Stimulated activated CD8-positive, alpha-beta memory T cell treated with anti-CD3 and anti-CD28 coated beads, Interleukin-12 subunit alpha, Interleukin-12 subunit beta, amount 100 ng/mL, for 1 hour (primary cell): ENCODE measurements around the gene TMEM132A.

Experiments
- DNase-seq: peaks from one replicate; pipeline ENCODE4 v3.0.0-alpha.2; 2020; ENCODE audit warnings: low read depth

Gene TMEM132A

GRCh38 chr11:60939301-60939700, 15.0 kb downstream of the TMEM132A start:
- DNase-seq = no peak

DNA sequence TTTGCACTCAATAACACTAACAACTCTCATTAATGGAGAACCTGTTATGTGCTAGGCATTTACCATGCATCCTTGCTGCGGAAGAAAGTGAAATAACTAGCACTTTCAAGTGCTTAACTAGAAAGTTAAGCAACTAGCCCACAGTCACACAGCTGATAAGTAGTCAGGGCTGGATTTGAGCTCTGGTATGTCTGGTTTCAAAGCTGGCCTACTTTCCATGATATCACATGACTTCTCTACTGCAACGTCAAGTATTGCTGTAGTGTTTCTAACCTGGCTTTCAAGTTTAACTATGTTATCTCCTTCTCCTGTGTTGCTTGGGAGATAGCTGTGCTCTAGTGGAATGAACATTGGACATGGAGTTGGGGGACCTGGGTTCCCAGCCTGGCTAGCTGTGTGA, 15.6 kb downstream of the TMEM132A start:
- DNase-seq = no peak

DNA sequence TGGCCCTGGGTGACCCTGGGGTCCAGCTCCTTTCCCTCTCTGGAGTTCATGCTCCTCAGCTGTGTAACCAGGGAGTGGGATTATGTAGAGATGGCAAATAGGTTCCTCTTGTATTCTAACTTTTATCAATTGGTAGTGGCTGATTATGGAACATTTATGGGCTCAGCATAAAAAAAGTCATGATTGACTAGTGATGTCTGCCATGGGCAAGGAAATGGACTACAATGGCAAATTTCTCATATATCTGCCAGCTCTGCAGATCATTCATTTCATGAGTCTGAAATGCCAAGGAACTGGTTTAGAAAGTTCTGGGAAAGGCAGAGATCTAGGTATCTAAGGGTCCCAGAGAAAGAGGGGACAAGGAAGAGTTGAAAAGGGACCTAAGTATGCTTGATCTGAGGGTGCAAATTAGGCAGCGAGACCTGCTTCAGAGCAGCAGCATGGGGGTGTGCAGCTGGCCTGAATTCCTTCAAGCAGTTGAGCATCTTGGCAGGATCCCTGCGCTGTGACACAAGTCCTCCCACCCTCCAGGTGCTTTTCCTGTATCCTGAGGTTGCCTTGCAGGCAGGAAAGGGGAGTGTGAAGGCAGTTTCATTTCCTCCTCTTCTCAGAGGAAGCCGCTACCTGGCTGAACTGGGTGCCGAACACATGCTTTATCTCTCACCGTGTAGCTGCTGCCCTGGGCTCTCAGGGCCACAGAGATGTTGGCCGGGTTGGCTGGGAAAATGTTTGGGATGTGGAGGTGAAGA, 17.3 kb downstream of the TMEM132A start:
- DNase-seq = no peak

DNA sequence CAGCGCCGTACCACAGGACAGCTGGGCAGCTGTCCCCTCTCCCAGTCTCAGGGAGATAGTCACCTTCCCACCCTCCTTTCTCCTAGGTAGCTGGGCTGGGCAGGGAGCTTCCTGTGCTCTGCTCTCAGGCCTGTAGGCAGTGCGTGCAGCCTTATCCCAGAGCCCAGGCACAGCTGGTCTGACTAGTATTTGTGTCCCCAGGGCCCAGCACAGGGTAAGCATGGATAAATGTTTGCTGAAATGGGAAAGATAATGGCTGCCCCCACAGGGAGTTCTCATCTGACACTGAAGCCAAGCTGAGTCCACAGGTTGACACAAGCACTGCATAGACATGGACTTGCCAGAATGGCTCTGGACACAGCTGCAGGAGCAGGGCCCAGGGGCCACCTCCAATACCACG, 18.0 kb downstream of the TMEM132A start:
- no peak for DNase-seq

DNA sequence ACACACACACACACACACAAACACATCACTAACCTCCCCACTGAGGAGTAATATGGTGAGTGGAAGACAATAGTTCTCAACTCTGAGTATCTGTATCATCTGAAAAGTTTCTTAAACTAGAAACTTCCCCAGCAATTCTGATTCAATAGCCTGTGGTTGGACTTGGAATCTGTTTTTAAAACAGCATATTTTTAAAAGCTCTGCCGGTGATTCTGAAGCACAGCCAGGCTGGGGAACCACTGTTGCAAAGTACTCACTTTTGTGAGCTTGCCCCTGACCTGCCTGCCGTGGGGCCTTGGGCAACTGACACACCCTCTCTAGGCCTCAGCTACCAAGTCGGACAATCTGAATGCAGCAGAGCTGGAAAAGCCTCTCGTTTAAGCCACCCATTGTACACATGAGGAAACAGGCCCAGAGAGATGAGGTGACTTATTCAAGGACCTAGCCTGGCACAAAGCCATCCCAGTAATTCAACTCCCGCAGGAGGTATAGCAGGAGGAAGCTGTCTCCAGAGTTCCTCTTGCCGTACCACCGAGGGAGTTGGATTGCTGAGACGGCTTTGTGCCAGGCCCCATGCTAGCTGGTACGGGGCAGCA, 18.8 kb downstream of the TMEM132A start:
- no peak for DNase-seq

- no peak for DNase-seq
Measured at GRCh38 chr11:60944490-60945294, 20.4 kb downstream of the TMEM132A start.

DNA sequence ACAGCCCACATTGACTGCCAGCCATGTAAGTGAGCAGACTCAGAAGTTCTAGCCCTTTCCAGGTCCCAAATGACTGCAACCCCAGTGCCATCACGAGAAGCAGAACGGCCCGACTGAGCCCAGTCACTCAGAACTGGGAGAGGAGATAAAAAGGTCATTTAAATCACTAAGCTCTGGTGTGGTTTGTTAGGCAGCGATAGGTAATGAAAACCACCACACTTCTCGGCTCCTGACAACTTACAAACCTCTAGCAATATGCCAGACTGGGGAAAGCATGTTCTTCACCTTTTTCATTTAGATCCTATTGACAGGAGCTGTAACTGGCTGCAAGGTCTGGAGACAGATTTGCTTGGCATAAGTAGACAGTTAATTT, 21.0 kb downstream of the TMEM132A start:
- DNase-seq = no peak

- DNase-seq = no peak
Measured at GRCh38 chr11:60946601-60947264, 22.5 kb downstream of the TMEM132A start.

DNA sequence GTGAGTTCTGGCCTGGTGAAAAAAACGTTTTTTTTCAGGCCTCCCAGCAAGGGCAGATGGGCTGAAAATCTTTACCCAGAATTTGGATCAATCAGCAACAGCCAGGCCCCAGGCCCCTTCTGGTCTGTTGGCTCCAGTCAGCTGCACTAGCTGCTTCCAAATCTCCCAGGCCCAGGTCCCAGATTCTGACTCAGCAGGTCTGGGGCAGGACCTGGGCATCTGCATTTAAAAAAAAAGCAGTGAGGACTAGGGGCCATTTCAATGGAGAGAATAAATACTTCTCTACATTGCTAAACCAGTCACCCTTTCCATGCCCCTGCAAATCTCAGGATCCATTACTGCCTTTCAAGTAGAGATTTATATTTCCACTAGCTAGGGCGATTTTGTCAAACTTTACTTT, 23.4 kb downstream of the TMEM132A start:
- no peak for DNase-seq

GRCh38 chr11:60948250-60948649, 24.0 kb downstream of the TMEM132A start:
- DNase-seq = no peak

DNA sequence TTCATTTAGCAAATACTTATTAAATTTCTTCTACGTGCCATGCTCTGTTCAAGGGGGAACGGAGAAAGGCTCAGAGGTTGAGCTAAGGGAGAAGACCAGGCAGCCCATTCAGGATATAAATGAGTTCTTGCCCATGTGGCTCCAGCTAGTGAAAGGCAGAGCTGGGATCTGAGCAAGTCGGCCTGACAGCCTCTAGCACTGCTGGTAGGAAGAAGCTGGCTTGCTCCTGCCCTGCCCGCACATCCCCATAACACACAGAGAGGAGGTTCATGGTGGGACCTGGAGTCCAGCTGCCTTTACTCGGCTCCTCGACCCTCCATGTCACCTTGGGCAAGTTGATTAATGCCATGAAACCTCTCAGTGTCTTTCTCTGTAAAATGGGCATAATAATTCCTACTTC, 25.8 kb downstream of the TMEM132A start:
- no peak for DNase-seq

- no peak for DNase-seq
Measured at GRCh38 chr11:60950933-60951605, 26.8 kb downstream of the TMEM132A start.

DNA sequence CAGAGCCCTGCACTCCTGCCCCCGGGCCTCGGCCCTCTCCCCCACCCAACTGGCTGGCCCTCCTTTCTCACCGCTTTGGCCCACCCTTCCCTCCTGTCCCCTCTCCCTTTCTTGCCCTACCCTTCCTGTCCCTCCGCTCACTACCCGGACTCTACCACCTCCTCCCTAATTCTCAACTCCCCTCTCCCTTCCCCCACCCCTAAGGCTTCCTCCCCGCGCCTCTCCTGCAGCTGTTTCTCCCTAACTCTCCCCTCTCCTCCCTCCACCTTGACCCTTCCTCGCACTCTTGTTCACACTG, 27.3 kb downstream of the TMEM132A start:
- no peak for DNase-seq

DNA sequence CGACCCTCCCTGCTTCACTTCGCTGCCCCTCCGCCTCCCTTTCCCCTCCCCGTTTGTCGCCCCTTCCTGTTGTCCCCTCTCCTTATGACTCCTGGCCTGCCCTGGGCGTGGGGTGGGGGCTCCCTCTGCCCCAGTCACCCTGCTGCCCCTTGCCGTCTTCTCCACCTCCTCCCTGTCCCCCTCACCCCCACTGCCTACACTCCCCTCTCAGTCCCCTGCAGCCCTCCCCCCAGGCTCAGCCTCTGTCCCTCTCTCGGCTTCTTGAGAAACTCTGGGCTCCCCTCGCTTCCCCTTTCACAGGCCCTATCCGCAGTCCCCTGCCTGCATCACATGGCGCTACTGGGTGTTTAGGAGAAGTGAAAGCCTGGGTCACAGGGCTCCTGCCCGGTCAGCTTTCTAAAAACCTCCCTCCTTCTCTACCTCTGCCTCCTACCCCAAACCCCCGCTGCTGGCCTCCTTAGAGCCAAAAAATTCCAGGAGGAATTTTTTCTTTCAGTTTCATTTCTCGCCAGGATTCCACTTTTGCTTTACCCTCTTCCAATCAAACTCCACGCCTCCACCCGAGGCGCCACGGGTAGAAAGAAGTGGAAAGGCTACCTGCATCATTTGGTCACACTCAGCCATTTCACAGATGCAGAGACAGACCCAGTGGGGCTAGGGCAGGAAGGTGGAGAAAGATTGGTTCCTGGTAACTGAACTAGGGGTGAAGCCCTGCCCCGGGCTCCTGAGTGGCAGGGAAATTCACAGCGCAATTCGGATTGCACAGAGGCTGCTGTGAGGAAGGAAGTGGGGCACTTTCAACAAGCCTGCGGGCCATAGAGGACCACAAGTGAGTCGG, 27.9 kb downstream of the TMEM132A start, which contains the start of gene SLC15A3:
Gene SLC15A3, minus strand, starts transcription at position 273 of the 838 bp plus-strand sequence. CDS start 625 bp downstream, outside the sequence.
- DNase-seq = no peak

- DNase-seq = no peak
Measured at GRCh38 chr11:60952742-60953170, 28.5 kb downstream of the TMEM132A start.

- DNase-seq = no peak
Measured at GRCh38 chr11:60953781-60954180, 29.5 kb downstream of the TMEM132A start.

GRCh38 chr11:60954421-60954820, 30.2 kb downstream of the TMEM132A start:
- DNase-seq = no peak

DNA sequence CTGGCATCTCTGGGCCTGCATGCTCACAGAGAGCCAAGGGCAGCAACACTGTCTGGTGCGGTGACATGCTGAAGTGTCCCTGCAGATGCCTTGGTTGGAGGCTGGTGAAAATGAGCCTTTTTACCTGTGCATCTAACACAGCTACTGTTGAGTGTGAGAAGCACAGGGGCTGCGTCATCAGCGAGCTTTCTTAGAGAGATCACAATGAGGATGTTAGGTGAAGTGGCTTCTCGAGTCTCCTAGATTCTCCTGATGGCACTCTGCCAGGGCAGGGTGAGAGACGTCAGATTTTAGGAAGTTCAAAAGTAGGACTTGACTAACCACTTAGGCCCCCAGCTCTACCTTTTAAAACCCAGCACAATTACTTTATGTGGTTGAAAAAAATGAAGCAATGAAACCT, 31.3 kb downstream of the TMEM132A start:
- no peak for DNase-seq

DNA sequence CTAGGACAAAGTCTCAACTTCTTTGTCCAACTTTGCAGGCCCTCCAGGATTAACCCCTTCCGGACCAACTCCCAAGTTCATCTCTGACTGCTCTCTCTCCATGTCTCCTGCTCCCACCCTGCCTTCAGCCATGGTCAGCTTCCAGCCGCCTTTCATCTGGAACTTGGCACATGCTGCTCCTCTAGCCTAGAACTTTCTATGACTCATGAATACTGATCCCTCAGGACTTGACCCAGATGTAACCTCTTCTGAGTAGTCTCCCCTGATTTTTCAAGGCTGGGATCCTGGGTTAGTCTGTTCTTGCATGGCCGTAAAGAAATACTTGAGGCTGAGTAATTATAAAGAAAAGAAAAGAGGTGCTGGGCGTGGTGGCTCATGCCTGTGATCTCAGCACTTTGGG, 32.9 kb downstream of the TMEM132A start:
- no peak for DNase-seq

GRCh38 chr11:60959431-60959830, 35.2 kb downstream of the TMEM132A start:
- no peak for DNase-seq

GRCh38 chr11:60960405-60960804, 36.1 kb downstream of the TMEM132A start:
- DNase-seq = no peak
